Measurements from ENCODE around the gene SDSL. TPM values are rescaled to one million over a fixed set of nuclear protein-coding genes. Genes with fewer than 3 reads are reported as not detected.

The SDSL gene
- total and polyA plus RNA-seq, 4 donors, result 3.8 to 13.4 (median 6.8) TPM

DNA sequence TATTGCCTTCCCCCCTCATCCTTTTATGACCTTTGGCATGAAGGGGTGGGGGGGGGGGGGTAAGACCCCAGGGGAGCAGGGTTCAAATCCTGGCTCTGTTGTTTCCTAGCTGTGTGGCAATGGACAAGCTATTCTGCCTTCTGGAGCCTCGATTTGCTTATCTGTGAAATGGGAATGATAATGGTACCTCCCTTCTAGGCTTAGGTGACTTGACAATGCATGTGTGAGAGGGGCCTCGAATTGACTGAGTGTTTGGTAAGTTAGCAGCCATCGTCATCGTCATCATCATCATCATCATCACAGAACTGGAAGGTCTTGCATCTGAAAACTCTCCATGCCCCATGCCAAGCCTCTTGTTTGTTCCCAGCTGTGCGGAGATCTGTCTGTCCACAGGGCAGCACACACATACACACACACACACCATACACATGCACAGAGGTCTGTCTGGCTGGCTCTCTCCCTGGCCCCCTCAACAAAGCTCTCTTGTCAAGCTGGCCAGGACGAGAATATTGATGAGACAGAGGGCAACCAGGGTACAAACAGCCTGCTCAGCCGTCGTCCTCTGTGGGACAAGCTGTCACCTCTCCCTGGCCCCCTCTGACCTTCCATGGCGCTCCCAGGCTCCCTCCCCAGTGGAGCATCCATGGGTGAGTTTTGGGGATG, 12.6 kb upstream of the SDSL start:
- WGBS, 2 donors, result 58 to 59% methylated on average over 9 of the region's 9 CpGs
- Histone ChIP-seq H3K9me3 (ENCODE audit: control insufficient read depth, low read length) (no peaks in the 10 kb centered on the region), H3K4me3 (ENCODE audit: low read length in 2 of 2) (no peak overlapping the region), H3K4me1 (ENCODE audit: control insufficient read depth in 1 of 2, insufficient read depth in 2 of 2, low read length in 2 of 2) (no peaks in the 10 kb centered on the region), H3K27ac (ENCODE audit: low read depth in 1 of 2, low read length in 2 of 2) (no peak overlapping the region), H3K36me3 (ENCODE audit: control insufficient read depth in 1 of 2, insufficient read depth in 2 of 2, low read length in 1 of 2) (no peaks in the 10 kb centered on the region), H3K27me3 (ENCODE audit: control insufficient read depth in 1 of 2, insufficient read depth in 2 of 2, low read length in 1 of 2) (no peaks in the 10 kb centered on the region)
- no peak for ATAC-seq (ENCODE audit: low FRiP score)
- DNase-seq, result no peak
- intact Hi-C loops (cut with DNase I), result no loop called here

DNA sequence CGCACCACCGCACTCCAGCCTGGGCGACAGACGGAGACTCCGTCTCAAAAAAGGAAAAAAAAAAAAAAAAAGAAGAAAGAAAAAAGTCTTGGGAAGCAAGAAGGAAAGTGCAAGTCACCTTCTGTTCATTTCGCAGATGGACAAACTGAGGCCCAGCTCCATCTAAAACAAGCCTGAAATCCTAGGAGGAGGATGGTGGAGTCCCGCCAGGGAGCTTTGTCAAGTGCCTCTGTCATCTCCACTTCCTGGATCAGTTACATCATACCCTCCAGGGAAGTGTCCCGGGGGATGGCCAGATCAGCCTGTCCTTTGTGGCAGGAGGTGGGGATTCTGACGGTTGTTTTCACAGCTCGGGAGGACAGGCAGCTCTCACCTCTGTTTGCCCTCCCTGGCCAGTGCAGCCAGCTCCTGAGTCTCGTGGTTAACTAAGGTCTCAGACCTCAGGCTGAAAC, 8.7 kb upstream of the SDSL start:
- Histone ChIP-seq H3K27ac (ENCODE audit: low read depth in 1 of 2, low read length in 2 of 2) (no peak overlapping the region), H3K4me1 (ENCODE audit: control insufficient read depth in 1 of 2, insufficient read depth in 2 of 2, low read length in 2 of 2) (no peaks in the 10 kb centered on the region), H3K36me3 (ENCODE audit: control insufficient read depth in 1 of 2, insufficient read depth in 2 of 2, low read length in 1 of 2) (no peaks in the 10 kb centered on the region), H3K4me3 (ENCODE audit: low read length in 2 of 2) (no peak overlapping the region), H3K27me3 (ENCODE audit: control insufficient read depth in 1 of 2, insufficient read depth in 2 of 2, low read length in 1 of 2) (no peaks in the 10 kb centered on the region), H3K9me3 (ENCODE audit: control insufficient read depth, low read length) (no peaks in the 10 kb centered on the region)
- no peak for ATAC-seq (ENCODE audit: low FRiP score)
- 50 to 52% methylated on average over 10 to 11 of the region's 11 CpGs for WGBS, 2 donors
- no peak for DNase-seq
- intact Hi-C loops (cut with DNase I), result no loop called here

DNA sequence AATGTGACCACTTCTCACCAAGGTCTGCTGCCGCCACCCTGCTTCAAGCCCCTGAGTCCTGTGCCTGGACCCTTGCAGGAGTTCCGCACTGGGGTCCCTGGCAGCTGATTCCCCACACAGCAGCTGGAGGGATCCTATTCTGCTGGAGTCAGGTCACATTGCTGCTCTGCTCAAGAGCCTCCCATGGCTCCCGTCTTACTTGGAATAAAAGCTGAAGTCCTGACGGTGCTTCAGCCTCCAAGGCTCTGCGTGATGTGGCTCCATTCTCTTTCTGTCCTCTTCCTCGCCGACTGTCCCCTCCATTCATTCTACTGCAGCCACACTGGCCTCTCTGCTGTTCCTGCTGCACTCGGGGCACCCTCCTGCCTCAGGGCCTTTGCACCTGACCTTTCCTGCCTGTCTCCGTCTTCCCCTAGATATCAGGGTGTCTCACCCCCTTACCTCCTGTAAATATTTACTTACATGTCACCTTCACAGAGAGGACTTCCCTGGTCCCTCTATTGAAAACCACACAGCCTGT, 7.6 kb upstream of the SDSL start:
- ATAC-seq (ENCODE audit: low FRiP score), result no peak

DNA sequence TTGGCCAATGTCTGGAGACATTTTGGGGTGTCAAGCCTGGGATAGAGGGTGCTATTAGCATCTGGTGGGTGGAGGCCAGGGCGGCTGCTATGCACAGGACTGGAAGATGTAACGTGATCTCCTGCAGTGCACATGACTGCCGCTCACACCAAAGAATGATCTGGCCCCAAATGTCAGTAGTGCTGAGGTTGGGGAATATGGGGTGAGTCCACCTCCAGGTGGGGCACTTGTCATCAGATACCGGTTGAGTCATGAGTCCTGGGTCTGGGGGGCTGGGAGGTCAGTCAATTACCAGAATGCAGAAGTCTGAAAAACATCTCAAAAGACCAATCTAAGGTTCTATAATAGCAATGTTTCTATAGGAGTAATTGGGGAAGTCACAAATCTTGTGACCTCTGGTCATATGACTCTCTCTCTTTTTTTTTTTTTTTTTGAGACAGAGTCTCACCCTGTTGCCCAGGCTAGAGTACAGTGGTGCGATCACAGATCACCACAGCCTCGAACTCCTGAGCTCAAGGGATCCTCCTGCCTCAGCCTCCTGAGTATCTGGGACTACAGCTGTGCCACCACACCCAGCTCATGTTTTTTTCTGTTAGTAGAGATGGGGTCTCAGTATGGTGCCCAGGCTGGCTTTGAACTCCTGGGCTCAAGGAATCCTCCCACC, 6.0 kb upstream of the SDSL start:
- no peak overlapping the region for H3K27ac ChIP-seq (ENCODE audit: low read depth in 1 of 2, low read length in 2 of 2)
- H3K4me3 ChIP-seq (ENCODE audit: low read length in 2 of 2), result no peak overlapping the region
- ATAC-seq (ENCODE audit: low FRiP score) (no peak), DNase-seq (peak; percentile 57 to 70)
- WGBS, 2 donors, result 57 to 60% methylated on average over 6 of the region's 6 CpGs
- H3K9me3 ChIP-seq (ENCODE audit: control insufficient read depth, low read length), result no peaks in the 10 kb centered on the region
- H3K4me1 ChIP-seq (ENCODE audit: control insufficient read depth in 1 of 2, insufficient read depth in 2 of 2, low read length in 2 of 2), result no peaks in the 10 kb centered on the region
- intact Hi-C loops (cut with DNase I), result no loop called here
- H3K36me3 ChIP-seq (ENCODE audit: control insufficient read depth in 1 of 2, insufficient read depth in 2 of 2, low read length in 1 of 2), result no peaks in the 10 kb centered on the region
- no peaks in the 10 kb centered on the region for H3K27me3 ChIP-seq (ENCODE audit: control insufficient read depth in 1 of 2, insufficient read depth in 2 of 2, low read length in 1 of 2)

More for the DNA sequence above, 7.6 kb upstream of the SDSL start:
- DNase-seq, result peak in 1 of 2 donors; percentile 59
- intact Hi-C loops (cut with DNase I), result no loop called here
- Histone ChIP-seq H3K27me3 (ENCODE audit: control insufficient read depth in 1 of 2, insufficient read depth in 2 of 2, low read length in 1 of 2) (no peaks in the 10 kb centered on the region), H3K4me1 (ENCODE audit: control insufficient read depth in 1 of 2, insufficient read depth in 2 of 2, low read length in 2 of 2) (no peaks in the 10 kb centered on the region), H3K4me3 (ENCODE audit: low read length in 2 of 2) (no peak overlapping the region), H3K36me3 (ENCODE audit: control insufficient read depth in 1 of 2, insufficient read depth in 2 of 2, low read length in 1 of 2) (no peaks in the 10 kb centered on the region), H3K27ac (ENCODE audit: low read depth in 1 of 2, low read length in 2 of 2) (no peak overlapping the region), H3K9me3 (ENCODE audit: control insufficient read depth, low read length) (no peaks in the 10 kb centered on the region)
- WGBS, 2 donors, result 84 to 85% methylated on average over 9 of the region's 9 CpGs

DNA sequence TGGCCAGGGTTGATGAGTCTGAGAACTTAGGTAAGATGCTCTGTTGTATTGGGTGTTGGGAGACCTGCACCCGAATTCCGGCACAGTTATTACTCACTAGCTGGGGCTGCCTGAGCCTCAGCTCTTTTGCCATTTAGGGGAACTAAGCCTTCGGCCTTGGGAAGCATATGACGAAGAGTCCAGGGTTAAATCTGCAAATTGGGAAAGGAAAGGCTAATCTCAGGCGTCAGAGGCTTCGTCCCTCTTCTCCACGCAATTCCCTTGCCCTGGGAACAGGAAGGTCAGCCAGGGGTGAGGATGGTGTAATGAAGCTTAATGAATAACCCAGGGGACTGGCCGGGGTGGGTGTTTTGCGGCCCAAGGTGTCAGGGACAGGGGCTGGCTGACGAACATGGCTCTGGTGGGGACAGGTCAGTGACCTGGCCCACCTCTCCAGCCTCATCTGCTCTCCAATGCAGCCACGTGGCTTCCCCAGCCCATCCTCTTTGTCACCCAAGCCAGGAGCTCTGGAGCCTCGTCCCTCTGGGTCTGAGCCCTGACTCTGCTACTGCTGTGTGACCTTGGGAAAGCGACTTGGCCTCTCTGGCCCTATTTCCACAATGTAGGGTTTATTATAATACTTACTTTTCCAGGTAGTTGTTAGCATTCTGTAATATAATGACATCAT, 3.8 kb upstream of the SDSL start:
- ATAC-seq (ENCODE audit: low FRiP score), result no peak
- peak; percentile 66 to 74 for DNase-seq
- Histone ChIP-seq H3K4me3 (ENCODE audit: low read length in 2 of 2) (no peak overlapping the region), H3K9me3 (ENCODE audit: control insufficient read depth, low read length) (no peaks in the 10 kb centered on the region), H3K27me3 (ENCODE audit: control insufficient read depth in 1 of 2, insufficient read depth in 2 of 2, low read length in 1 of 2) (no peaks in the 10 kb centered on the region), H3K4me1 (ENCODE audit: control insufficient read depth in 1 of 2, insufficient read depth in 2 of 2, low read length in 2 of 2) (no peaks in the 10 kb centered on the region), H3K27ac (ENCODE audit: low read depth in 1 of 2, low read length in 2 of 2) (no peak overlapping the region), H3K36me3 (ENCODE audit: control insufficient read depth in 1 of 2, insufficient read depth in 2 of 2, low read length in 1 of 2) (no peaks in the 10 kb centered on the region)
- 45 to 48% methylated on average over 13 of the region's 13 CpGs for WGBS, 2 donors
- intact Hi-C loops (cut with DNase I), result no loop called here

DNA sequence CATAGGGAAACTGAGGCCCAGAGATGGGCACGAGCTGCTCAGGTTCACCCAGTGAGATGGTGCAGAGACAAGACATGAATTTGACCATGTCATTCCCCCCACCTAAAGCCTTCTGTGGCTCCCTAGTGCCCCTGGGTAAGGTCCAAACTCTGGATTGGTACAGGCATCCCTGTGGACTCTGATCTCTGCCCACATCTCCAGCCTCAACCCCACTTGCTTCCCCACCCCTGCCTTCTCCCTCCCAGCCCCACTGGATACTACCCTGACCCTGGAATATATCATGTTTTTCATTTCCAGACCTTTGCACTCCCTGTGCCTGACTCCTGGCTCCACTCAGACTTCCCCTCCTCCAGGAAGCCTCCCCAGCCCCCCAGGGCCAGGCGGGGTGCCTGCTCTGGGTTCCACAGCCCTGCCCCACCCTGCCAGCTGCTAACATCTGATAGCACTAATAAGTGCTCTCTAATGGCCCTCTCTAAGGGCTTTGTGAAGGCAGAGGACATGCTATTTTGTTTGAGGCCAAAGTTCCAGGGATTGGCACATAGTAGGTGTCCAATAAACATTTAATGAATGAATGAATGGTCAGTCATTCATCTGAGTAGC, 1.1 kb upstream of the SDSL start:
- Histone ChIP-seq H3K9me3 (ENCODE audit: control insufficient read depth, low read length) (no peaks in the 10 kb centered on the region), H3K36me3 (ENCODE audit: control insufficient read depth in 1 of 2, insufficient read depth in 2 of 2, low read length in 1 of 2) (no peaks in the 10 kb centered on the region), H3K27me3 (ENCODE audit: control insufficient read depth in 1 of 2, insufficient read depth in 2 of 2, low read length in 1 of 2) (no peaks in the 10 kb centered on the region), H3K4me1 (ENCODE audit: control insufficient read depth in 1 of 2, insufficient read depth in 2 of 2, low read length in 2 of 2) (no peaks in the 10 kb centered on the region), H3K27ac (ENCODE audit: low read depth in 1 of 2, low read length in 2 of 2) (no peak overlapping the region), H3K4me3 (ENCODE audit: low read length in 2 of 2) (no peak overlapping the region)
- intact Hi-C loops (cut with DNase I), result loop anchor here (5.0 to 10.0 kb wide), 3 partner anchors 106 to 224 kb away; no protein-coding TSS in a partner anchor
- ATAC-seq (ENCODE audit: low FRiP score) (no peak), DNase-seq (peak in 1 of 2 donors; percentile 27)
- WGBS, 2 donors, result 73 to 74% methylated on average over 2 of the region's 2 CpGs

DNA sequence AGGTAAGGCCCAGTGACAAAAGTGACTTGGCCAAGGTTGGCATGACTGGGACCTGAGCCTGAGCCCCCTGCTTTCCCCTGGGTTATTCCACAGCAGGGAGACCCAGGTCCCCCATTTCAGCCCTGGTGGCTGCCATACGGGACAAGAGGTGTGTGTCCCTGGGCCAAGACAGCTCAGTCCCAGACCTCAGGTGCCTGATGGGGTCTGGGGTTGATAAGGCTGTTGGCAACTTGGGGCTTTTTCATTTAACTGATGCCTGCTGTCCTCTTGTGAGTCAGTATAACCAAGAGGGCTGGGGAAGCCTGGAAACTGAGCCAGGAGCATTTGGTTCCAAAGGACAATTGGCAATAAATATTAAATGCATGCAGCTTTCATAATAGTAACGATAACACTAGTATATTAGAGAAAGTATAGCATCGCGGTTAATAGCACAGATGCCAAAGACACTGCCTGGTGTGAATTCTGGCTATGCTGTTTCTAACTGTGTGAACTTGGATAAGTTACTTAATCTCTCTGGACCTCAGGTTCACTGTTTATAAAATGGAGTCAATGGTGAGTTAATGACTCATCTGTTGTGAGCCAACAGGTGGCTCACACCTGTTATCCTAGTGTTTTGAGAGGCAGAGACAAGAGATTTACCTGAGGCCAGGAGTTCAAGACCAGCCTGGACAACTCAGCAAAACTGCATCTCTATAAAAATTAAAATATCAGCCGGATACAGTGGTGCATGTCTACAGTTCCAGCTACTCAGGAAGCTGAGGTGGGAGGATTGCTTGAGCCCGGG, 898 bp downstream of the SDSL start:
- Histone ChIP-seq H3K27ac (ENCODE audit: low read depth in 1 of 2, low read length in 2 of 2) (no peak overlapping the region), H3K4me3 (ENCODE audit: low read length in 2 of 2) (peak overlapping the region in 1 of 2 donors; percentile 52), H3K27me3 (ENCODE audit: control insufficient read depth in 1 of 2, insufficient read depth in 2 of 2, low read length in 1 of 2) (no peaks in the 10 kb centered on the region), H3K4me1 (ENCODE audit: control insufficient read depth in 1 of 2, insufficient read depth in 2 of 2, low read length in 2 of 2) (no peaks in the 10 kb centered on the region), H3K36me3 (ENCODE audit: control insufficient read depth in 1 of 2, insufficient read depth in 2 of 2, low read length in 1 of 2) (no peaks in the 10 kb centered on the region), H3K9me3 (ENCODE audit: control insufficient read depth, low read length) (no peaks in the 10 kb centered on the region)
- intact Hi-C loops (cut with DNase I), result loop anchor here (5.0 to 10.0 kb wide), 3 partner anchors 108 to 226 kb away; no protein-coding TSS in a partner anchor
- DNase-seq (peak in 1 of 2 donors; percentile 57), ATAC-seq (ENCODE audit: low FRiP score) (no peak)
- WGBS, 2 donors, result 84 to 91% methylated on average over 6 of the region's 6 CpGs

DNA sequence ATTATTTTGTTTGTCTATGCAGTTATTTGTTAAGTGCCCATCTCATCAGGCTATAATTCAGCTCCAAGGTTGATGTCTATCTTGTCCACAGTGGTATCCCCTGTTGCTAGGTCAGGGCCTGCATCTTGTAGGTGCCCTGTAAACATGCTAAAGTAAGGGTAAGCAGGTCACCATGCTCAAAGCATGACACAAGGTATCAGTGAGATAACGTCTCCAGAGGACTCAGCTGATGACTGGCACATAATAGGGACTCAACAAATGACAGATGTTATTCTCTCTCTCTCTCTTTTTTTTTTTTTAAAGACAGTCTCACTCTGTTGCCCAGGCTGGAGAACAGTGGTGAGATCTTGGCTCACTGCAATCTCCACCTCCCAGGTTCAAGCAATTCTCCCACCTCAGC, 2.3 kb downstream of the SDSL start:
- Histone ChIP-seq H3K27ac (ENCODE audit: low read depth in 1 of 2, low read length in 2 of 2) (no peak overlapping the region), H3K27me3 (ENCODE audit: control insufficient read depth in 1 of 2, insufficient read depth in 2 of 2, low read length in 1 of 2) (no peaks in the 10 kb centered on the region), H3K36me3 (ENCODE audit: control insufficient read depth in 1 of 2, insufficient read depth in 2 of 2, low read length in 1 of 2) (no peaks in the 10 kb centered on the region), H3K9me3 (ENCODE audit: control insufficient read depth, low read length) (no peaks in the 10 kb centered on the region), H3K4me1 (ENCODE audit: control insufficient read depth in 1 of 2, insufficient read depth in 2 of 2, low read length in 2 of 2) (no peaks in the 10 kb centered on the region), H3K4me3 (ENCODE audit: low read length in 2 of 2) (no peak overlapping the region)
- ATAC-seq (ENCODE audit: low FRiP score) (no peak), DNase-seq (no peak)
- intact Hi-C loops (cut with DNase I), result loop anchor here (5.0 to 10.0 kb wide), 3 partner anchors 110 to 227 kb away; no protein-coding TSS in a partner anchor
- 92 to 93% methylated on average over 1 of the region's 1 CpG for WGBS, 2 donors

All from aorta (tissue), 5 donors.